ENCODE data around the gene ARHGAP32.

DNA sequence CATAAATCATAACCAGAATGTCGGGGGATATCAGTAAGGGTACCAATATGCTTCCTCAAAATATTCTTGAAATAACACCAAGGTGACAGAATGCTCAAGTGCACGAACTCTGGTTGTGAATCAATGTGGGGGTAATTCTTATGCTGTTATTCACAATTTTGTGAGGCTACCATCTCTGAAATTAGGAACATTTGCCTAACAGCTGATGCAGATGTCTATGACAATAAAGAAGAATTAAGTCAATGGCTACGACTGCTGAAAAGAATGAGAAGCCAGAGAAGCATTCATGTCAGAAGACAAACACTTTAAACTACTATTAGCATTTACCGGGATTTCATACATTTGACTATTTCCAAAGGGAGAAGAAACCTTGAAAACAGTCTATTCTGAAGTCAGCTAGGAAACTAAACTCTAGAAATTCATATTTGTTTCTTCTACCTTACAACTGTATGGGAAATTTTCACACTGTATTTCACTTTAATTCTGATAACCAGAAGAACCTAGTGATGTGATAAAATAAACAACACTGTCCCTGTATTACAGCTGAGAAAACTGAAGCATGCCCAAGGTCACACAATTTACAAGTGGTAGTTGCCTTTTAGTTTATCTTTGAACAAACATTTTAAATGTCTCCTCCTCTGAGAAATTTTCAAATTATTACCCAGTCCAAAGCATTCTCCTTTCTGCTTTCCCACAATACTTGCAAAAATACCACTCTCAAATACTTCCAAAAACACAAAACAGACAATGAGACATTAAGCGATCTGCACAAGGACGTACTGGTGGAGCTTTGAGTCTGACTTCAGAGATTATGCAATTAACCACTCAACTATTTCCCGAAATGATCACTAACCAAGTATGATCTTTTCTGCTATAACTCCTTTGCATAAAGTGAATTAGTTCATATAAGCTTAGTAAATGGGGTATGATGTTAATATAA is 18.0 kb upstream of the ARHGAP32 start:
- TF ChIP-seq CTCF (conservative IDR thresholded peaks at IDR 0.05 in 1 of 2, IDR thresholded peaks at IDR 0.05 in 1 of 2; ENCODE audit: low read depth in 1 of 2, low read length in 2 of 2) (no peak), EZH2 (IDR thresholded peaks at IDR 0.05; ENCODE audit: low read length, missing control alignments) (no peak)

Data from fibroblast of lung (primary cell).